Kidney epithelial cell (primary cell): ENCODE data around the gene FZD1. TPM values are rescaled to one million over a fixed set of nuclear protein-coding genes. Genes with fewer than 3 reads are reported as not detected.

ENCODE experiments used
- DNase-seq: peaks from one replicate; pipeline ENCODE4 v3.0.0-alpha.2; 2010; ENCODE audit warnings: low read depth
- H3K27me3 ChIP-seq: 2 replicates; pipeline ENCODE4 v1.6.0; 2011; ENCODE audit warnings: low read length; ENCODE audit not compliant: control insufficient read depth, insufficient read depth
- H3K36me3 ChIP-seq: 2 replicates; pipeline ENCODE4 v1.5.1; 2011; ENCODE audit warnings: low read length; ENCODE audit not compliant: control insufficient read depth, insufficient read depth
- H3K4me3 ChIP-seq: 2 replicates; pipeline ENCODE4 v1.5.1; 2011; ENCODE audit warnings: low read depth, mild to moderate bottlenecking, control low read depth, low read length
- total RNA-seq: library from RNA; depleted of rRNA; stranded (reverse); fragments of >200 nt; gene quantifications from 2 replicates; pipeline ENCODE4 v1.2.3, GENCODE V29; 2015
- TF ChIP-seq, protein P1 (sequence below): IDR thresholded peaks from 2 replicates; pipeline ENCODE4 v1.5.1; 2011; ENCODE audit warnings: mild to moderate bottlenecking, moderate library complexity, low read length, control low read depth, inconsistent platforms; ENCODE audit not compliant: insufficient read depth, poor library complexity, severe bottlenecking

FZD1 gene
- total RNA-seq, 1 donor from 2014 or later, result 8.6 TPM

DNA sequence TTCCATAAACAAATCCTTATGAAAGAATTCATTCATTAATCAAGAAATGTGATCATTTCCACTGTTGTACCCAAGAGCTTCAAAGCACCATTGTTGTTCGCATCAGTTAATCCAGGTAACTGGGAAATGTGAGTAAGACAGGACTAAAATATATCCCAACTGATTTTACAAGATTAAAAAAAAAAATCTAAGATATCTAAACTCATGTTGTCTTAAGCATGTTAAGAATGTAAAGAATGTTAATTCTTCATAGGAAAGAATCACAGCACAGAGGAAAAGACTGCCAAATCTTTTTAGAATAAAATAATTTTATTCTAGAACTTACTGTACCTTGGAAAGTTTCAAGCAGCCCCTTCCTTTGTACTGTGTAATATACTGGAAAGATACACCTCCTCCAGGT is 16.4 kb downstream of the FZD1 start:
- TF ChIP-seq, protein P1, sequence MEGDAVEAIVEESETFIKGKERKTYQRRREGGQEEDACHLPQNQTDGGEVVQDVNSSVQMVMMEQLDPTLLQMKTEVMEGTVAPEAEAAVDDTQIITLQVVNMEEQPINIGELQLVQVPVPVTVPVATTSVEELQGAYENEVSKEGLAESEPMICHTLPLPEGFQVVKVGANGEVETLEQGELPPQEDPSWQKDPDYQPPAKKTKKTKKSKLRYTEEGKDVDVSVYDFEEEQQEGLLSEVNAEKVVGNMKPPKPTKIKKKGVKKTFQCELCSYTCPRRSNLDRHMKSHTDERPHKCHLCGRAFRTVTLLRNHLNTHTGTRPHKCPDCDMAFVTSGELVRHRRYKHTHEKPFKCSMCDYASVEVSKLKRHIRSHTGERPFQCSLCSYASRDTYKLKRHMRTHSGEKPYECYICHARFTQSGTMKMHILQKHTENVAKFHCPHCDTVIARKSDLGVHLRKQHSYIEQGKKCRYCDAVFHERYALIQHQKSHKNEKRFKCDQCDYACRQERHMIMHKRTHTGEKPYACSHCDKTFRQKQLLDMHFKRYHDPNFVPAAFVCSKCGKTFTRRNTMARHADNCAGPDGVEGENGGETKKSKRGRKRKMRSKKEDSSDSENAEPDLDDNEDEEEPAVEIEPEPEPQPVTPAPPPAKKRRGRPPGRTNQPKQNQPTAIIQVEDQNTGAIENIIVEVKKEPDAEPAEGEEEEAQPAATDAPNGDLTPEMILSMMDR, result no peak
- no peak for DNase-seq
- Histone ChIP-seq H3K27me3 (no peaks in the 10 kb centered on the region), H3K4me3 (no peak overlapping the region), H3K36me3 (no peaks in the 10 kb centered on the region)

DNA sequence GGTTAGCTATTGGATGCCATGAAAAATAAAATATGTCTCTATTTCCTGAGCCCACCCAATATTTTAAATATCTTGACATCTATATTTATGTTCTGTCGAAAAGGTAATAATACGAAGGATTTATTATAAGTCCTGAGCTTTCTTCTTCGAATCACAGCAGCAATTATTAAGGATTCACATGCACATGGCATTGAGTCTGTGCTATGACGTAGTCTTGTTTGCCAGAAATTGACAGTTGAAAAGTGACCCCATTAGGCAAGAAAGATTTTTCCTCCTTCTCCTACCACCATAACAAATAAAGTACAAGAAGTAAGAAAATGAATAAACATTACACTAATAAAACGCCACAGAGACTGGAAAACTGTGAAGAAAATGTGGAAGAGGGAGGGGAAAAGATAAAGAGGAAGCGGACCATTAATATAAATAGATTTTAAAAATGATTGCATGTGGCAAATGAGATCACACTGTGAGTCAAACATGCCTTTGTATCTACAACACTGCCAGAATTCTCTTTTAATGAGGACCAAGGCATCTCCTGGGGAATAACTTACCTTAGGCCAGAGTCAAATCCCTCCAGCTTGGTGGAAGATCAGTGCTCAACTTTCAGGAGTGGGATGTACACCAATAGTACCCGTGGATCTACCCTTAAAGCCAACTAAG is 21.6 kb downstream of the FZD1 start:
- H3K27me3 ChIP-seq, result no peaks in the 10 kb centered on the region
- DNase-seq, result no peak
- no peaks in the 10 kb centered on the region for H3K36me3 ChIP-seq
- no peak overlapping the region for H3K4me3 ChIP-seq
- TF ChIP-seq, protein P1, result no peak

DNA sequence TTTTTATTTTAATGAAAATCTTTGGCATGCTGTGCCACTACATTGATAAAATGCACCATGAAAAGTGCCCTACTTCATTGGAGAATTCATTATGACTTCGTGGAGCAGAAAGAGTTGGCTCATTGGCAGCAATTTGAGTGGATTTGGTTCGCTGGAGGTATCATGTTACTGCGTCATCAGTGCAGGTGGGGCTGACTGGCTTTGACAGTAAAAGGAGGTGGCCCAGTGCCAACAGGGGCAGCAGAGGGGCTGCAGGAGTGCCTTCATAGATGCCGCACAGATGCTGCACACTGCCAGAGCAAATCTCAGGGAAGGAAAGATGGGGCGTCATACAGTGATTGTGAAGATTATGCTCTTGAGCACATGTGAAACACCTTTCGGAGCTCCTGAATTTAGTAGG is 22.2 kb downstream of the FZD1 start:
- no peak overlapping the region for H3K4me3 ChIP-seq
- TF ChIP-seq, protein P1, result no peak
- no peaks in the 10 kb centered on the region for H3K36me3 ChIP-seq
- DNase-seq, result no peak
- H3K27me3 ChIP-seq, result no peaks in the 10 kb centered on the region

DNA sequence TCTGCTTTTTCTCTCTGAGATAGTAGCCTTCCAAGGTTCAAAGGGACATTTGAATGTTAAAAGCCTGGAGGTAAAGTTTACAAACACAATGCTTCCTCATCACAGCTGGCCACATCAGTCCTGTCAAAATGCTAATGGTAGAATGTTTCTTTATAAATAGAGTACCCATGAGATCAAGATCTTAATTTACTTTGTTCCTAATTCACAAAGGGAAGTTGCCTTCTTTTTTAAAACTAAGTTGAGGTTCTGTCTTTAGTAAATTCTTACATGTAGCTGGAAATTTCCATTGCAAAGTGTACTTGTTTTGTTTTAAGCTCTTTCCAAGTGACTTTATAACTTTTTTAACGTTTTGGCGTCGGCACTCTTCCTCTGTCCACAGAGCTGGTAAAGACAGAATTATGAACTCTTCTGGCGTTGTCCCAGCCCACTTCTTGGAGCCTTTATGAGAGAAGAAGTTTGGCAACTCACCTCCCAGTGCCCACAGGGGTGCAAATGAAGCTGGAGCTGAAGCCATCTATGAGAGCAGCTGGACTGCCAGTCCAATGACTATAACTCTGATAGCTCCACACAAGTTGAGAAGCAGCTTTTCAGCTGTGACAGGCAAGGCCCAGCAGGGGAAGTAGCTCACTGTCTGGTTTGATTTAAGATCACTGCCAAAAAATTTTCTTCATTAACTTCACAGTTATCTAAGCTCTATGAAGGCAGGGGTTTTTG is 23.3 kb downstream of the FZD1 start:
- no peaks in the 10 kb centered on the region for H3K27me3 ChIP-seq
- TF ChIP-seq, protein P1, result no peak
- H3K4me3 ChIP-seq, result no peak overlapping the region
- DNase-seq, result no peak
- no peaks in the 10 kb centered on the region for H3K36me3 ChIP-seq

DNA sequence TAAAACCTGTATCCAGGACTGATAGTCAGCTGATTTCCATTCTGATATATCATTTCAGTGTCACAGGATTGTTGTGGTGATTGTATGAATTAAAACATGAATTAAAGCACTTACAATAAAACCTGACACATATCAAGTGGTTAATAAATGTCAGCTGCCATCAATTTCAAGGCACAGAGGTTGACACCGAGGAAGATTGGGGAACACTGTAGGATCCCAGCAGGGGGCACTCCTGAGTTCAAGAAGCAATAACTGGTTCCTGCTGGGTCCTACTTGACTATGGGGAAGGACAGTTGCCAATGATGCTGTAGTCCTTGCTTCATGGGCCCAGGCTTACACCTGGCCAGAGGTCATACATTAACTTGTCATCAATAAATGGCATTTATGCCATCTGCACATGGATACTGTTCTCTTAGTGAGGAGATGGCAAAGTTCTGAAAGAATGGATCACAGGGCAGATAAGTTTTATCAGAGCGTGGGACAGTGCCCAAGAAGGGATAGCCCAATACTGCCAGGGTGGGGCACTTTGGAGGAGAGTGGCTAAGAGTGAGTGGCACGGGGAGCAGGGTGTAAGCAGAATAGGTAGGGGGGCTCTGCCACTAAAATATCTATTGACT is 24.1 kb downstream of the FZD1 start:
- no peak for DNase-seq
- TF ChIP-seq, protein P1, result peak; percentile 39
- H3K27me3 ChIP-seq, result no peaks in the 10 kb centered on the region
- no peak overlapping the region for H3K4me3 ChIP-seq
- H3K36me3 ChIP-seq, result no peaks in the 10 kb centered on the region
